Lower lobe of right lung (tissue), 2 donors: ENCODE results near the gene ANKRD34B. TPM values are rescaled to one million over a fixed set of nuclear protein-coding genes. Genes with fewer than 3 reads are reported as not detected.

Experiments used
- ATAC-seq, 2 donors: fragments of 200-7000 bp; cut with Tn5 transposase; one replicate each; pipeline ENCODE4 v1.9.1; 2020 to 2022; ENCODE audit warnings: mild to moderate bottlenecking in 2 of 2, moderate library complexity in 2 of 2
- DNase-seq: peaks from one replicate; pipeline ENCODE4 v3.0.0-alpha.2; 2020
- H3K27ac ChIP-seq: fragments of 200-600 bp; one replicate; pipeline ENCODE4 v1.8.0; 2022
- H3K27me3 ChIP-seq: fragments of 200-600 bp; one replicate; pipeline ENCODE4 v1.8.0; 2022; ENCODE audit warnings: low read depth
- H3K36me3 ChIP-seq: fragments of 200-600 bp; one replicate; pipeline ENCODE4 v1.8.0; 2022; ENCODE audit warnings: mild to moderate bottlenecking
- H3K4me1 ChIP-seq: fragments of 200-600 bp; one replicate; pipeline ENCODE4 v1.8.0; 2022
- H3K4me3 ChIP-seq: fragments of 200-600 bp; one replicate; pipeline ENCODE4 v1.8.0; 2022; ENCODE audit warnings: mild to moderate bottlenecking
- H3K9me3 ChIP-seq: fragments of 200-600 bp; one replicate; pipeline ENCODE4 v1.8.0; 2022
- intact Hi-C: fragments of 100-400 bp; cut with DNase I; formaldehyde crosslinking; loops from one replicate; pipeline ENCODE4 v1.11.0; 2022
- total RNA-seq: library from RNA; stranded (reverse); fragmentation: NEBNext Ultra II Directional; extraction: Animal tissue kit (Norgen Biotek cat#: 25700); gene quantifications from one replicate; pipeline ENCODE4 v1.2.1, GENCODE V29; 2021
- TF ChIP-seq, protein P1 (sequence below): fragments of 200-600 bp; IDR thresholded peaks from one replicate; pipeline ENCODE4 v1.8.0; 2022; ENCODE audit warnings: antibody characterized with exemption, mild to moderate bottlenecking
- donor health status: DM: no; HTN: yes; CAD: no; lungs with severe emphysema.

The ANKRD34B gene
- total RNA-seq, 1 donor from 2014 or later, result 0.30 TPM

DNA sequence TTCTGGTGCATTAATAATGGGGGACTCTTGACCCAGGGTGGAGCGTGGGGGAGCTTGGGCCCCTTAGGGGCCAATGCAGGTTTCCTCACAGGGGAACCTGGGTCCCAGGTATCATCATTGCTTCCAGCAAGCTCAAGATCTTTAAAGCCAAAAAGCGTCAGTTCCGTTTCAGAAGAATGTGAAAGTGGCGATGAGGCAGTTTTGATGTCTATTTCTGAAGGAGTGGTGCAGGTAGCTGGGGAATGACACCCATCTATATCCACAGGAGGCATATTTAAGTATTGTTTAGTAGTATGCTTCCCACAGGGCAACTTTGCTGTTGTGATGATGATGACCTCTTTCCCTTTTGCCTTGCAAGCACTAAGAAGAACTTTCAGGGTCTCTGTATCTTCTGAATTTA lies 10.8 kb downstream of the ANKRD34B start:
- ATAC-seq (no peak), DNase-seq (no peak)
- TF ChIP-seq, protein P1, sequence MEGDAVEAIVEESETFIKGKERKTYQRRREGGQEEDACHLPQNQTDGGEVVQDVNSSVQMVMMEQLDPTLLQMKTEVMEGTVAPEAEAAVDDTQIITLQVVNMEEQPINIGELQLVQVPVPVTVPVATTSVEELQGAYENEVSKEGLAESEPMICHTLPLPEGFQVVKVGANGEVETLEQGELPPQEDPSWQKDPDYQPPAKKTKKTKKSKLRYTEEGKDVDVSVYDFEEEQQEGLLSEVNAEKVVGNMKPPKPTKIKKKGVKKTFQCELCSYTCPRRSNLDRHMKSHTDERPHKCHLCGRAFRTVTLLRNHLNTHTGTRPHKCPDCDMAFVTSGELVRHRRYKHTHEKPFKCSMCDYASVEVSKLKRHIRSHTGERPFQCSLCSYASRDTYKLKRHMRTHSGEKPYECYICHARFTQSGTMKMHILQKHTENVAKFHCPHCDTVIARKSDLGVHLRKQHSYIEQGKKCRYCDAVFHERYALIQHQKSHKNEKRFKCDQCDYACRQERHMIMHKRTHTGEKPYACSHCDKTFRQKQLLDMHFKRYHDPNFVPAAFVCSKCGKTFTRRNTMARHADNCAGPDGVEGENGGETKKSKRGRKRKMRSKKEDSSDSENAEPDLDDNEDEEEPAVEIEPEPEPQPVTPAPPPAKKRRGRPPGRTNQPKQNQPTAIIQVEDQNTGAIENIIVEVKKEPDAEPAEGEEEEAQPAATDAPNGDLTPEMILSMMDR, result no peak
- intact Hi-C loops, result no loop called here
- Histone ChIP-seq H3K4me1 (no peaks in the 10 kb centered on the region), H3K9me3 (no peaks in the 10 kb centered on the region), H3K27ac (no peak overlapping the region), H3K36me3 (no peaks in the 10 kb centered on the region), H3K4me3 (no peak overlapping the region), H3K27me3 (peaks cover 3% of the 10 kb centered on the region)

DNA sequence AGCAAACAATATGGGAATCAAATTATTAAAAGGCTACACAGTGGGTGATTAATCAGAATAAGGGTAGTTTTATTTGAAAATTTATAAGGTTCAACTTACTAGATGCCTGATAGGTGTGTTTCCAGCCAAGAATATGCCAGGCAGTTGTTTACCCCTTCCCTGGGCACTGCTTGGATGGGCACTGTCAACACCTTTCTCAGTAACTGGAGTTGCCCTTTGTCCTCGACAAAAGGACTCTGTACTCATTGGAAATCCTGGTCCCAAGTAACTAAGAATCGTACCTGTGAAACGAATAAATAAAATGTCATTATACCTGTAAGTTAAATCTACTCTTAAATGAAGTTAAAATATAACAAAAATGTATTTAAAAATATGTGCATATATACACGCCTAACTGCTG lies 15.0 kb downstream of the ANKRD34B start:
- intact Hi-C loops, result no loop called here
- Histone ChIP-seq H3K4me3 (no peak overlapping the region), H3K4me1 (no peaks in the 10 kb centered on the region), H3K36me3 (no peaks in the 10 kb centered on the region), H3K9me3 (no peaks in the 10 kb centered on the region), H3K27ac (no peak overlapping the region), H3K27me3 (peaks cover 3% of the 10 kb centered on the region)
- no peak for DNase-seq
- TF ChIP-seq, protein P1, result no peak
- ATAC-seq, result no peak

DNA sequence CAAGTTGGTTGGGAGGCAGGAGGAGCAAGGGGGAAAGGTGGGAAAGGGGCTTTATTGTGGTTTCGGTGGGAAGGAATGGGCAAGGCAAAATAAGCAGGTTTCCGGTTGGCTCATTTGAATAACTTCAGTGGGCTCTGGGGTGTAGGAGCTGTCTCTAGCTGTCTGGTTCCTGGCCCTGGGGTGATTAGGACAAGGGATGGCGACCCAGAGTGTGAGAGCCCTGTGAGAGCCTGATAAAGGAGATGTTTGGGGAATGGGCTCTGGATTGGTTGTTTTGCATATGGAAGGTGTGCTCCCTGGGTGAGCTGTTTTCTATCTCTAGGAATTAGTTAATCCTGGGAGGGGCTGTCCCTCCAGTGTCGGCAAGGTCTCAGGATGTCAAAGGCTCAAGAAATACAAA lies 15.4 kb downstream of the ANKRD34B start:
- ATAC-seq (no peak), DNase-seq (no peak)
- TF ChIP-seq, protein P1, result no peak
- no peak overlapping the region for H3K4me3 ChIP-seq
- intact Hi-C loops, result no loop called here
- H3K36me3 ChIP-seq, result no peaks in the 10 kb centered on the region
- H3K27ac ChIP-seq, result no peak overlapping the region
- no peaks in the 10 kb centered on the region for H3K4me1 ChIP-seq
- H3K27me3 ChIP-seq, result peaks cover 3% of the 10 kb centered on the region
- no peaks in the 10 kb centered on the region for H3K9me3 ChIP-seq

DNA sequence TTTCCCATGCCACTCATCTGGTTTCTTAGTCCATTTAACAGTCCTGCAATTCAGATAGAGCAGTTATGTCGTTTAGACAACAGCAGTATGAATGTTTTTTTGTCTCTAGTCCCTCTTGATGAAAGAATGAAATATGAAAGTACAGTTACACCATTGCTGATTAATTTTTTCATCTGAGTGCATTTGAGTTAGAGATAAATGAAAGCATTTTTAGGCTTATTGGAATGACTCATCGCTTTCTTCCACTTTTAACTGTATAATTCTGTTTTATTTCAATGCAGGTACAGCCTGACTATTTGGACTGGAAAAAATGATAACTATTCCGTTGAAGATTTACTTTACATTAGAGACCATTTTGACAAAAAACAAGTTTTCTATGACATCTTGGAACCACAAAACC lies 28.7 kb downstream of the ANKRD34B start:
- intact Hi-C loops, result no loop called here
- Histone ChIP-seq H3K9me3 (no peaks in the 10 kb centered on the region), H3K4me1 (no peaks in the 10 kb centered on the region), H3K4me3 (no peak overlapping the region), H3K27me3 (no peaks in the 10 kb centered on the region), H3K27ac (no peak overlapping the region), H3K36me3 (no peaks in the 10 kb centered on the region)
- ATAC-seq, result no peak
- TF ChIP-seq, protein P1, result no peak
- no peak for DNase-seq

DNA sequence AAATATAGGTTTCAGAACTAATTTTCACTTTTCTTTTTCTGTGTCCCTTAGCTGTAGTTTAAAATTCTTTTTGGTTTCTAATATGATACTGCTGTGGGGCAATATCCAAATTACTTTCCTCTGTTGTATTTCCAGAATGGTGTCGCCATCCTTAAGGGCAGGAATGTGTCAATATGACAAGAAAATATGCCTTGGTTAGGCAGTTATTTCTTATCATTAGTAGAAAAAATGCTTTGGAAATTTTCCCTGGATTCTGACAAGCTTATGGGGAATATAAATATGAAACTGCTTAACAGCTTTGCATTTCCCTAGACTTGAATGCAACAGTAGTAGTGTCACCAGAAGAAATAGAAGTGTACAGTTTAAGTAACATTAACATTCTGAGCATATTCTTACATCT lies 29.4 kb downstream of the ANKRD34B start:
- intact Hi-C loops, result no loop called here
- H3K9me3 ChIP-seq, result no peaks in the 10 kb centered on the region
- H3K4me1 ChIP-seq, result no peaks in the 10 kb centered on the region
- no peaks in the 10 kb centered on the region for H3K36me3 ChIP-seq
- ATAC-seq (no peak), DNase-seq (no peak)
- no peaks in the 10 kb centered on the region for H3K27me3 ChIP-seq
- no peak overlapping the region for H3K4me3 ChIP-seq
- TF ChIP-seq, protein P1, result no peak
- no peak overlapping the region for H3K27ac ChIP-seq

DNA sequence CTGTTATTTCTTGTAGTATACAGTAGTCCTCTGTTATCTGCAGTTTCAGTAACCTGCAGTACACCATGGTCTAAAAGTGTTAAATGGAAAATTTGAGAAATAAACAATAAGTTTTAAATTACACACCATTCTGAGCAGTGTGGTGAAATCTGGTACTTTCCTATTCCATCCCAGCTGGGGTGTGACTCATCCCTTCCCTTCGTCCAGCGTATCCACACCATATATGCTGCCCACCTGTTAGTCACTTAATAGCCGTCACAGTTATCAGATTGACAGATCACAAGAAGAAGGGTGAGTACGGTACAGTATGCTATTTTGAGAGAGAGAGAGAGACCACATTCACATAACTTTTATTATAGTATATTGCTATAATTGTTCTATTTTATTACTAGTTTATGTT lies 53.3 kb downstream of the ANKRD34B start:
- Histone ChIP-seq H3K4me1 (no peaks in the 10 kb centered on the region), H3K9me3 (no peaks in the 10 kb centered on the region), H3K27me3 (no peaks in the 10 kb centered on the region), H3K36me3 (peaks cover 6% of the 10 kb centered on the region), H3K4me3 (no peak overlapping the region), H3K27ac (no peak overlapping the region)
- TF ChIP-seq, protein P1, result no peak
- DNase-seq (no peak), ATAC-seq (no peak)
- intact Hi-C loops, result no loop called here
